GM23248 (cell line): Measurements from ENCODE around the gene PABPC1L2A. TPM values are rescaled to one million over a fixed set of nuclear protein-coding genes. Genes with fewer than 3 reads are reported as not detected.
"Not testable (repeated sequence)": the region's sequence is repeated elsewhere in the genome, so short reads cannot be mapped to it uniquely, and the experiment has no call there.

Experiments used
- DNase-seq: peaks from one replicate; pipeline ENCODE4 v3.0.0-alpha.2; 2015
- H2AFZ ChIP-seq: fragments of 200-600 bp; sonication (generic); 2 replicates; pipeline ENCODE4 v1.6.1; 2016; ENCODE audit warnings: antibody characterized with exemption
- H3F3A ChIP-seq: fragments of 200-600 bp; sonication (generic); 2 replicates; pipeline ENCODE4 v1.6.1; 2016; ENCODE audit warnings: mild to moderate bottlenecking, antibody characterized with exemption, mixed run types; ENCODE audit not compliant: insufficient read depth
- H3K27ac ChIP-seq: fragments of 200-600 bp; sonication (generic); 2 replicates; pipeline ENCODE4 v1.5.1; 2016; ENCODE audit warnings: mild to moderate bottlenecking
- H3K27me3 ChIP-seq: fragments of 200-600 bp; sonication (generic); replicated peaks from 2 replicates; pipeline ENCODE4 v1.6.1; 2016; ENCODE audit warnings: mild to moderate bottlenecking; ENCODE audit not compliant: insufficient read depth
- H3K36me3 ChIP-seq: fragments of 200-600 bp; sonication (generic); 2 replicates; pipeline ENCODE4 v1.6.1; 2016; ENCODE audit warnings: low read depth, mild to moderate bottlenecking
- H3K4me1 ChIP-seq: fragments of 200-600 bp; sonication (generic); 2 replicates; pipeline ENCODE4 v1.6.1; 2016; ENCODE audit warnings: mild to moderate bottlenecking; ENCODE audit not compliant: insufficient read depth
- H3K4me2 ChIP-seq: fragments of 200-600 bp; sonication (generic); one replicate; pipeline ENCODE4 v1.6.1; 2016; ENCODE audit warnings: mild to moderate bottlenecking; ENCODE audit not compliant: unreplicated experiment
- H3K4me3 ChIP-seq: fragments of 200-600 bp; sonication (generic); 2 replicates; pipeline ENCODE4 v1.5.1; 2016; ENCODE audit warnings: mild to moderate bottlenecking
- H3K79me2 ChIP-seq: fragments of 200-600 bp; sonication (generic); 2 replicates; pipeline ENCODE4 v1.6.1; 2016; ENCODE audit warnings: mild to moderate bottlenecking; ENCODE audit not compliant: insufficient read depth
- H3K9ac ChIP-seq: fragments of 200-600 bp; sonication (generic); 2 replicates; pipeline ENCODE4 v1.6.1; 2016; ENCODE audit warnings: mild to moderate bottlenecking
- H3K9me2 ChIP-seq: fragments of 200-600 bp; sonication (generic); 2 replicates; pipeline ENCODE4 v1.6.1; 2016; ENCODE audit warnings: mixed run types, mild to moderate bottlenecking, moderate library complexity; ENCODE audit not compliant: insufficient read depth
- H3K9me3 ChIP-seq: fragments of 200-600 bp; sonication (generic); one replicate; pipeline ENCODE4 v1.6.1; 2017; ENCODE audit warnings: low read depth
- H4K20me1 ChIP-seq: fragments of 200-600 bp; sonication (generic); 2 replicates; pipeline ENCODE4 v1.6.0; 2016; ENCODE audit not compliant: insufficient read depth
- EZH2 ChIP-seq: fragments of 200-600 bp; sonication (generic); IDR thresholded peaks from 2 replicates; pipeline ENCODE4 v1.6.1; 2018; ENCODE audit warnings: antibody characterized with exemption, mild to moderate bottlenecking; ENCODE audit not compliant: insufficient read depth, poor library complexity, severe bottlenecking
- EZH2phosphoT487 ChIP-seq: fragments of 200-600 bp; sonication (generic); IDR thresholded peaks from 2 replicates; pipeline ENCODE4 v1.6.1; 2018; ENCODE audit warnings: antibody characterized with exemption, moderate library complexity, mild to moderate bottlenecking, low read depth; ENCODE audit not compliant: insufficient read depth
- WGBS, 2 experiments: methylation state at CpG; one replicate each; pipeline ENCODE4 v1.1.6; 2015 to 2017; ENCODE audit warnings: low lambda C conversion rate in 2 of 2, low coverage in 1 of 2; ENCODE audit errors: missing lambda C conversion rate in 2 of 2; 5-methylcytosine and 5-hydroxymethylcytosine counted together
- in situ Hi-C: fragments of 300-500 bp; cut with MboI; formaldehyde crosslinking; loops from 2 replicates; pipeline ENCODE4 v1.15.0; 2020
- polyA plus RNA-seq: library from polyadenylated mRNA; unstranded; fragments of >200 nt; fragmentation: Nextera tagmentation; extraction: Ambion mirVana; gene quantifications from 2 replicates; pipeline ENCODE4 v1.2.1, GENCODE V29; 2016
- total RNA-seq: library from RNA; depleted of rRNA; stranded (reverse); fragments of >200 nt; shearing (Covaris generic); gene quantifications from 2 replicates; pipeline ENCODE4 v1.2.3, GENCODE V29; 2014; rRNA removed

The PABPC1L2A gene
- total RNA-seq = not detected in 2 replicates
- polyA plus RNA-seq = not detected in 2 replicates

DNA sequence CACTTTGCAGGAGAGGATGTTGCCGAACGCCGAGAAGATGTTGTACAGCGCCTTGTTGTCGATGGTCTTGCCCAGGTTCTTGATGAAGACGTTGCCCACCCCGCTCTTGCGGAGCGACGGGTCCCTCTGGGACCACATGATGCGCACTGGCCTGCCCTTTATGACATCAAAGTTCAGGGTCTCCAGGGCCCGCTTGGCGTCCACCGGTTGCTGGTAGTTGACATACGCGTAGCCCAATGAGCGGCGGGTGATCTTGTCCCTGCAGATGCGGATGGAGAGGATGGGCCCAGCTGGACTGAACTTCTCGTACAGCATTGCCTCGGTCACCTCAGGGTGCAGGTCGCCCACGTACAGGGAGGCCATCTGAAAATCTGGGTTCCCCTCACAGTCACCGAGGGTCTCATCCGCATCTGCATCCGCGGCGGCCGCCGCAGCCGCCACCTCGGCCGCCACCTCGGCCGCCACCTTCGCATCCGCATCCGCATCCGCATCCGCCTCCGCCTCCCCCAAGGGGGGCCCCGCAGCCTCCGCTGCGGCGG, at the start of gene PABPC1L2A:
PABPC1L2A (minus strand) TSS at position 489 of the 539 bp plus-strand sequence; CDS start at position 363, 126 bp downstream.
- H3K27ac ChIP-seq, H3K4me3 ChIP-seq, H3K36me3 ChIP-seq, H2AFZ ChIP-seq, H3K9me3 ChIP-seq, DNase-seq, H3K27me3 ChIP-seq, H3F3A ChIP-seq, H4K20me1 ChIP-seq, H3K9ac ChIP-seq, H3K79me2 ChIP-seq, H3K4me1 ChIP-seq, H3K4me2 ChIP-seq, H3K9me2 ChIP-seq, in situ Hi-C loops: not testable (repeated sequence)
- WGBS, 2 experiments = no CpG with 5 or more reads among the region's 45 CpGs

DNA sequence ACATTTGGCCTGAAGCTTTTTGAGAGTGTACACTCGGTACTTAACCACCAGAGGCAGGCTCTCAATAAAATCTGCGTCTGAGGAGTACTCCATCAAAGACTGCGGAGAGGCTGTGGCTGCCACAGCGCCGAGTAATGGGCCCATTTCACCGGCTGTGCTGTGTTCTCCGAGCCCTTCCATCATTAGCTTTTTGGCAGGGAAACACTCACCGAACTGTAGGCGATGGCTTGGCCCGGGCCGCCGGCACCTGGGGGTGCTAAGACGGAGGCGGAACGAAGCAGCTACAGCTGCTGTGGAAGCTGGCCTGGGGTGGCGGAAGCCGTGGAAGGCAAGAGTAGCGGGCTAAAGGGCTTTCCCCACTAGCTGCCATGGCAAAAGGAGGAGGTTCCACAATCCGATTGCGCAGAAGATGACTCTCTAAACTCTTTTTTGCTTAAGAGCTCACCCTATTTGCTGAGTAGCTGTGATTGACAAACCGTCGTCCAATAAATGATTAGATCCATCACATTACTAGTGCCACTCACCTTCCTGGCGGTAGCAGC, 48.5 kb upstream of the PABPC1L2A start:
- Histone ChIP-seq H3F3A (no peaks in the 10 kb centered on the region), H3K36me3 (no peaks in the 10 kb centered on the region), H3K4me1 (no peaks in the 10 kb centered on the region), H4K20me1 (no peaks in the 10 kb centered on the region), H2AFZ (no peak overlapping the region), H3K27me3 (no peaks in the 10 kb centered on the region), H3K4me3 (no peak overlapping the region), H3K79me2 (no peaks in the 10 kb centered on the region), H3K27ac (no peak overlapping the region), H3K4me2 (no peak overlapping the region), H3K9me2 (no peaks in the 10 kb centered on the region), H3K9me3 (no peaks in the 10 kb centered on the region), H3K9ac (no peak overlapping the region)
- WGBS, 2 experiments = 11 to 18% methylated on average over 18 to 19 of the region's 23 CpGs
- TF ChIP-seq EZH2 (no peak), EZH2phosphoT487 (no peak)
- in situ Hi-C loops = no loop called here
- DNase-seq = no peak

DNA sequence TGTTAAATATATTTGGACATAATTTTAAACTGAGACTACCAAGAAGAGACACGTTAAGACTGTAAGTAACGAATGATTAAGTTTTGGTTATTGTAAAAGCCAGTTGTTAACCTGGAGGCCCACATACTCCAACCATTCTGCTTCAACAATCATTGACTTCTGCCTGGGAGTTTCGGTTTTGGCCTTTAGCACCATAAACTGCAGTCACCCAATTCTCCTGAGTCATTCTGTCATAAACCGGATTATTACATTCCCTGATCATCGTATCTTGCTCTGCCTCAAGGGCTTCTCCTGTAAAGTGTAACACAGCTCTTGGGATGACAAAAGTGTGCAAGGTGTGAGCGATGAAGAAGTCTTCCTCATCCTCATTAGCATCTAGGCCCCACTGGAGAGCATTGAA, 46.9 kb upstream of the PABPC1L2A start:
- TF ChIP-seq EZH2 = no peak
- no peak for TF ChIP-seq EZH2phosphoT487
- H3K36me3 ChIP-seq = no peaks in the 10 kb centered on the region
- no peak overlapping the region for H3K27ac ChIP-seq
- no peaks in the 10 kb centered on the region for H3K4me1 ChIP-seq
- no peaks in the 10 kb centered on the region for H3K9me2 ChIP-seq
- no peak overlapping the region for H3K4me3 ChIP-seq
- no peak for DNase-seq
- no peaks in the 10 kb centered on the region for H3K79me2 ChIP-seq
- H3K4me2 ChIP-seq = no peak overlapping the region
- H3K9ac ChIP-seq = no peak overlapping the region
- no peaks in the 10 kb centered on the region for H4K20me1 ChIP-seq
- H3K27me3 ChIP-seq = no peaks in the 10 kb centered on the region
- H2AFZ ChIP-seq = no peak overlapping the region
- 48 to 52% methylated on average over 6 of the region's 6 CpGs for WGBS, 2 experiments
- in situ Hi-C loops = no loop called here
- no peaks in the 10 kb centered on the region for H3K9me3 ChIP-seq
- H3F3A ChIP-seq = no peaks in the 10 kb centered on the region

DNA sequence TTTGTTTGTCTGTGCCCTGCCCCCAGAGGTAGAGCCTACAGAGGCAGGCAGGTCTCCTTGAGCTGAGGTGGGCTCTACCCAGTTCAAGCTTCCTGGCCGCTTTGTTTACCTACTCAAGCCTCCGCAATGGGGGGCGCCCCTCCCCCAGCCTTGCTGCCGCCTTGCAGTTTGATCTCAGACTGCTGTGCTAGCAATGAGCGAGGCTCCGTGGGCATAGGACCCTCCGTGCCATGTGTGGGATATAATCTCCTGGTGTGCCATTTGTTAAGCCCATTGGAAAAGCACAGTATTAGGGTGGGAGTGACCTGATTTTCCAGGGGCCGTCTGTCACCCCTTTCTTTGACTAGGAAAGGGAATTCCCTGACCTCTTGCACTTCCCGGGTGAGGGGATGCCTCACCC, 20.2 kb upstream of the PABPC1L2A start:
- H3K9ac ChIP-seq, DNase-seq, H3F3A ChIP-seq, H3K9me2 ChIP-seq, H3K9me3 ChIP-seq, H4K20me1 ChIP-seq, H3K4me1 ChIP-seq, H2AFZ ChIP-seq, H3K79me2 ChIP-seq, H3K36me3 ChIP-seq, in situ Hi-C loops, H3K27me3 ChIP-seq, H3K27ac ChIP-seq, H3K4me3 ChIP-seq, H3K4me2 ChIP-seq: not testable (repeated sequence)
- WGBS, 2 experiments = 33 to 36% methylated on average over 6 to 8 of the region's 9 CpGs

DNA sequence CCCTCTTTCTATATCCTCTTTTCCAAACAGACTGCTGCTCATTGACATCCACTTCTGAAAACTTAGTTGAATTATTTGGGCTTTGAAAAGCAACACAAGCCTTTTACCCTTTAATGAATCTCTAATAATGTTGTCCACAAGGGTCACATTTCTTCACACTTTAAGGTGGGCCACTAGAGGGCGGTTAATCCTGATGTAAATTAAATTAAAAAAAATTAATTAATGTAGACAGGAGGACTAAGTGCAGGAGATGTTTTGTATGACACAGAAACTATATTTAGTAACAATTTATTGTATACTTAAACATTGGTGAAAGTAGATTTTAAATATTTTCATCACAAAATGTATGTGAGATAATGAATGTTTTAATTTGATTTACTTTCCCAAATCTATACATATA, 7.5 kb upstream of the PABPC1L2A start:
- H4K20me1 ChIP-seq, H3K9ac ChIP-seq, H3F3A ChIP-seq, H3K9me3 ChIP-seq, H3K27me3 ChIP-seq, H3K36me3 ChIP-seq, H3K4me2 ChIP-seq, H3K79me2 ChIP-seq, H3K9me2 ChIP-seq, H2AFZ ChIP-seq, H3K4me3 ChIP-seq, H3K27ac ChIP-seq, H3K4me1 ChIP-seq, in situ Hi-C loops: not testable (repeated sequence)
- WGBS, 2 experiments = 31% methylated on average over 1 of the region's 1 CpG
- peak; percentile 0 for DNase-seq

DNA sequence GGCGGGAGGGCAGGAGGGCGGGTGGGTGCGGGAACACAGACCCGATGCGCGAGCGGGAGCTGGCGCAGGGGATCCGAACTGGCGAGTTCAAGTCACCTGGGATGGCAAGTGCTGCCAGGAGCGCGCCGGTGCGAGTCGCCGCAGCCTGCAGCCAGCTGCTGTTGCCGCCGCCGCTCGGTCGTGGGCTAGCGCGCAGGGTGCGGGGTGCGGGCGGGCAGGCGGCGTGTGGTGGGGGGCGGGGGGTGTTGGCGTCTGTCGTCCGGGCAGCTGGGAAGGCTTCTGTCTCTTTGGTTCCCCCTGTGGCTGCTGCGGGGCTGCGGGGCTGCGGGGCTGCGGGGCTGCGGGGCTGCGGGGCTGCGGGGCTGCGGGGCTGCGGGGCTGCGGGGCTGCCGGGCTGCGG, 572 bp upstream of the PABPC1L2A start:
- H3K4me3 ChIP-seq, H3K4me1 ChIP-seq, H3K27me3 ChIP-seq, H3K27ac ChIP-seq, H4K20me1 ChIP-seq, H3K9me2 ChIP-seq, in situ Hi-C loops, DNase-seq, H3F3A ChIP-seq, H2AFZ ChIP-seq, H3K79me2 ChIP-seq, H3K4me2 ChIP-seq, H3K9ac ChIP-seq, H3K9me3 ChIP-seq, H3K36me3 ChIP-seq: not testable (repeated sequence)
- no CpG with 5 or more reads among the region's 44 CpGs for WGBS, 2 experiments

DNA sequence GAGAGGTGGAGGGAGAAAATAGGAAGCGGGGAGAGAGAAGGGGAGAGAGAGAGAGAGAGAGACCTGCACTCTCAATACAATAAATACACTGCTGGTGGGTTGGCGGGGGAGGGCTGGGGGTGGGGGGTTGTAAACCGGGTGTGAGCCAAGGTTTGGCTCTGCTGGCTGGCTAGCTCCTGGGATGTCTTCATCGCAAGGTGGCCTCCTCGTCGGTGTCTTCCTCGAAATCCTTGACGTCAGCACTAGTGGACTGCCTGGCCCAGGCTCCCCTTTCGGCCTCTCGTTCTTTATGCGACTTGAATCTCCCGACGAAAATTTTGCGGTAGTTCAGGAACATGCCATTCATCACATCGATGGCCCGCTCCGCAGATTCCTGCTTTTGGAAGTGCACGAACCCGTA, 715 bp downstream of the PABPC1L2A start:
- in situ Hi-C loops, H4K20me1 ChIP-seq, H3K4me1 ChIP-seq, H3F3A ChIP-seq, H3K9ac ChIP-seq, H3K4me3 ChIP-seq, H3K27me3 ChIP-seq, H3K36me3 ChIP-seq, DNase-seq, H3K79me2 ChIP-seq, H3K9me2 ChIP-seq, H3K4me2 ChIP-seq, H2AFZ ChIP-seq, H3K27ac ChIP-seq, H3K9me3 ChIP-seq: not testable (repeated sequence)
- WGBS, 2 experiments = no CpG with 5 or more reads among the region's 19 CpGs
